ENCODE results near the gene LMF2.

The LMF2 gene

DNA sequence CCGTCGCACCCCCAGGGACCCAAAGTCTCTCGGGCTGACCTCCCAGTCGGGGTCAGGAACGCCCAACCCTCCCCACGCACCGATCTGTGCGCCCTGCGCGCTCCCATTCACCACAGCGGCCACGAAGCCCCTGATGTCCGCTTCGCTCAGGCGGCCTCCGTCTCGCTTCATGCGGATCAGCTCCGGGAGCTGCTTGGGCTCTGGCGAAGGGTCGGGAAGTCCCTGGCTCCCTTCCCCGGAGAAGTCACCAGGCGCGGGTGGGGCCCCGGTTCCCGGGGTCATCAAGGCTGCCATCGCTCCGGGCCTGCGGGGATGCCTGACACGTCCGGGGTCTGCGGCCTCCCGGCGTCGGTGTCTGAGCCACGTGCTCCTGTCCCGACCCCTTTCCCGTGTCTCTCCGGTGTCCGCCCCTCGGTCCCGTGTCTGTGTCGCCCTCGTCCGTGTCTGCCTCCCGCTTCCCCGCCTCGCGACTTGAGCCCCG lies 22.0 kb upstream of the LMF2 start:
- Mint-ChIP-seq H3K4me1 (peaks cover 46% of the 10 kb centered on the region), H3K4me3 (peak overlapping the region; percentile 42), H3K36me3 (peaks cover 4% of the 10 kb centered on the region), H3K27ac (peak overlapping the region; percentile 30), H3K9me3 (no peaks in the 10 kb centered on the region), H3K27me3 (no peaks in the 10 kb centered on the region)

DNA sequence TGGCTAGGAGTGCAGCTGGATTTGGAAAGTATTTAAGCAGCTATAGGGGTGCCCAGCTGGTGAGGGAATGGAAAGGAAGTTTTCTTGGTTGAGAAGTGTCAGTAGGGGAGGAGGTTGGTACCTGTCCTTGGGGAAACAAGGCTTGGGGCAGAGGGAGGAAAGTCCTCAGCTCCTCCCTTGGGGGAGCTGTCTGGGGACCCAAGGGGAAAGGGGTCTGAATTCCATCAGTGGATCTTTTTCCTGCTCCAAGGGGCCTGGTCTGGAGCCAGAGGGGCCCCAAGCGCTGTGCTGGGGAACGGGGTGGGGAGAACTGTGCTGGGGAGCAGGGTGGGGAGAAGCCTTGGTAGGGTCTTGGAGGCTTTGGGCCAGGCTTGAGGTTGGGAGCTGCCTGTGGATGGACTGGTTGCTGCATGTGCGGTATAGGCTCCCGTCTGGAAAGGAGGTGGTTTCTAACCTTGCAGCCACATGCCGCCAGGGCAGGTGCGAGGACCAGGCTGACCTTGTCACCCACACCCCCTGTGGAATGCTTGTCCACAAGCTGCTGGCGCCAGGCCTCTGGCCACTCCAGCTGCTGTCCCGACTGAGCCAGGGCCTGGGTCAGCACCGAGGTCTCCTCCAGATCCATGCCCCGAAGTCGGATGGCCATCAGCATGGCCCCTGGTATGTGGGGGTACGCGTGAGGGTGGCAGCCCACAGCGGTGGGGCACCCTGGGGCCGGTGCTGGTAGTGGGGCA lies 21.3 kb upstream of the LMF2 start:
- Mint-ChIP-seq H3K4me1 (peaks cover 42% of the 10 kb centered on the region), H3K27ac (no peak overlapping the region), H3K4me3 (peak overlapping the region; percentile 61), H3K27me3 (no peaks in the 10 kb centered on the region), H3K9me3 (no peaks in the 10 kb centered on the region), H3K36me3 (peaks cover 5% of the 10 kb centered on the region)

DNA sequence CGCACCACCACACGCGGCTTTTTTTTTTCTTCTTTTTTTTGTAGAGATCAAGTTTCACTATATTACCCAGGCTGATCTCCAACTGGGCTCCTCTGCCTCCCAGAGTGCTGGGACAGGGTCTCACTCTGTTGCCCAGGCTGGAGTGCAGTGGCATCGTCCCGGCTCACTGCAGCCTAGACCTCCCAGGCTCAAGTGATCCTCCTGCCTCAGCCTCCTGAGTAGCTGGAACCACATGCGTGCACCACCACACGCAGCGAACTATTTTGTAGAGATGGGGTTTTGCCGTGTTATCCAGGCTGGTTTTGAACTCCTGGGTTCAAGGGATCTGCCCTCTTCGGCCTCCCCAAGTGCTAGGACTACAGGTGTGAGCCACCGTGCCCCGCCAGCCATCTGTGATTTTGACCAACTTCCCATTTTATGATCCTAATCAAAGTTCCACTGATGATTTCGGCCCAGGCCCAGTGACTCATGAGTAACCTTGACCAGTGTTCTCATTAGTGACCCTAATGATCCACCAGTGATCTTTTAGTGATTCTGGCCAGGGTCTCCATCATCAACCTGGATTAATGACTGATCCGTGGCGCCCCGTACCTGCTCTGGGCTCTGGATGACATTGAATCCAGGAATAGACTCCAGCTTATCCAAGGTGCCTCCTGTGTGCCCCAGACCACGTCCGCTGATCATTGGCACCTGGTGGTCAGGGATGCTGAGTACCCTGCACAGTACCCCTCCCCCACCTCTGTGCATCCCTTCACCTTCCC lies 20.6 kb upstream of the LMF2 start:
- no peaks in the 10 kb centered on the region for H3K27me3 Mint-ChIP-seq
- H3K4me3 Mint-ChIP-seq, result peak overlapping the region; percentile 74
- H3K4me1 Mint-ChIP-seq, result peaks cover 35% of the 10 kb centered on the region
- peak overlapping the region; percentile 68 for H3K27ac Mint-ChIP-seq
- H3K9me3 Mint-ChIP-seq, result no peaks in the 10 kb centered on the region
- peaks cover 5% of the 10 kb centered on the region for H3K36me3 Mint-ChIP-seq

DNA sequence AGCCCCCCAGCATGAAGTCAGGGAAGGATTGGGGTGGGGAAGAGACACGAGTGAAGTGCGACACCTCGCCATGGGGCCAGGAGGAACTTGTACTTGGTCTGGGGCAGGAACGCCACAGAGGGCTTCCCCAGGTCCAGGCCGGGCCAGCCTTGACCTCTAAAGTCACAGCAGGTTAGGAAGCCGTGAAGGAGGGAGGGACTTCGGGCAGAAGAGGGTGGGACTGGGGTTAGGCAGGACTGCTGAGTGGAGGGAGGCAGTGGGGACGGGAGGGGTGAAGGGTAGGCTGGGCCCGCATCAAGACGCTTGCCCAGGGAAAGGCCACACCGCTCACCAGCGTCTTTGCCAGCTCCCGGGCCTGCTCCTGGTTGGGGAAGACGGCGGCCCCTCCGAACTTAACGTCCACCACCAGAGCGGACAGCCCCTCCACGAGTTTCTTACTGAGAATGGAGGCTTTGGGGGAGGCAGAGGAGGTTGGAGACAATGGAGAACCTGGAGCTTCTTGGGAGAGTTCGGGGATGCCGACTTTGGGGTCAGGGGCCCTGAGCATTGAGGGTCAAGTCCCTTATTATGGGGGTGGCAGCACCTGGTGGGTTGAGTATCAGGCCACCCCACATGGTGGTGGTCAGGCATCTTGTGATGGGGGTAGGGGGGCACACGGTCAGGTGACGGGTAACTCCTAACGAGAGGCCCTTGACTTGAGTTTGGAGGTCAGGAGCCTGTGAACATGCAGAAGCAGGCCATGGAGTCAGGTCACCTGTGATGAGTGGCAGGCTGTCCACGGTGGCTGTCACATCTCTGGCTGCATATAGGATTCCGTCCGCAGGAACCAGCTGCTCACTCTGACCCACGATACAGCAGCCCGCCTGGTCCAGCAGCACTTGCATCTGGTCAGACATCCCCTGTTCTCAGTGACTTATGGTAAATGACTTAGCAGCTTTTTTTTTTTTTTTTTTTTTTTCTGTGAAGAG lies 19.6 kb upstream of the LMF2 start:
- Mint-ChIP-seq H3K4me3 (peak overlapping the region; percentile 74), H3K9me3 (no peaks in the 10 kb centered on the region), H3K27me3 (no peaks in the 10 kb centered on the region), H3K4me1 (peaks cover 28% of the 10 kb centered on the region), H3K27ac (peak overlapping the region; percentile 65), H3K36me3 (peaks cover 5% of the 10 kb centered on the region)

DNA sequence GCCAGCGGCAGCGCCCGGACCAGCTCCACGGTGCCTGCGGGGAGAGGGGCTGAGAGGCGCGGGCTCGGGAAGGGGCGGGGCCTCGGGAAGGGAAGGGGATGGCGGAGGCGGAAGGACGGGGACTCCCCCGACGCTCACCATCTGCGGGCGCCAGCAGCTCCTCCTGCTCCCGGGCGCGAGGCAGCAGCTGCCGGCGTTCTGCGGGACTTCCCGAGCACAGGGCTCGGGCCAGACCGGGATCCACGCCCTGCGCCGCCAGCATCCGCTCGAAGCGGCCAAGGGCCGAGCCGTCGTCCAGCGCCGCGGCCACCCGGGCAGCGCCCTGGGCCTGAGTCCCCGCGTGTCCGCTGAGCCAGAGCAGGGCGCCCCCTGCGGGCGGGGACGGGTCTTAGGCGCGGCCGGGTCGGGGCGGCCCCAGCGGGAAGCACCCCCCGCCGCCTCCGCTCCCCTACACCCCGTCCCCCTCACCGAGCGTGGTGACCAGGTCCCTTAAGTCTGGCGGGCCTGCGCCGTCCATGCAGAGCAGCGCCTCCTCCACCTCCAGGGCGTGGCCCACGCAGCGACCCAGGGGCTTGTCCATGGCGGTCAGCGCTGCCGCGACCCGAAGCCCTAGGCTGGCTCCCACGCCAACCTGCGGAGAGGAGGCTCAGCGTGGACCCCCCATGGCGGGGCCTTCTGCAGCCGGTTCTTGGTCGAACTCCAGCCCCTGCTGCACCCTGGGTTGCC lies 18.8 kb upstream of the LMF2 start:
- H3K4me1 Mint-ChIP-seq, result peaks cover 28% of the 10 kb centered on the region
- peaks cover 5% of the 10 kb centered on the region for H3K36me3 Mint-ChIP-seq
- peak overlapping the region; percentile 74 for H3K4me3 Mint-ChIP-seq
- H3K9me3 Mint-ChIP-seq, result no peaks in the 10 kb centered on the region
- H3K27me3 Mint-ChIP-seq, result no peaks in the 10 kb centered on the region
- peak overlapping the region; percentile 35 for H3K27ac Mint-ChIP-seq

DNA sequence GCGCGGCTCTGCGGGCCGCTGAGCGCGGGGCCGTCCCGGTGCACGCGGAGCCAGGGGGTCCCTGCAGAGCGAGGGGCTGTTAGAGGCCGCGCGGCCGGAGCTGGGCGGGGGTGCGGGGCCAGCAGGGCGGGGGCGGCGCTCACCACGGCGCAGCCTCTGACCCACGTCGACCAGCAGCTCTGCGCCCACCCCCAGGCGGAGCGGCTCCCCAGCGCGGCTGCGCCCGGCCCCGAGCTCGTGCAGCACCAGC lies 18.3 kb upstream of the LMF2 start:
- no peaks in the 10 kb centered on the region for H3K9me3 Mint-ChIP-seq
- H3K27me3 Mint-ChIP-seq, result no peaks in the 10 kb centered on the region
- peak overlapping the region; percentile 83 for H3K27ac Mint-ChIP-seq
- peaks cover 28% of the 10 kb centered on the region for H3K4me1 Mint-ChIP-seq
- H3K4me3 Mint-ChIP-seq, result peak overlapping the region; percentile 97
- peaks cover 5% of the 10 kb centered on the region for H3K36me3 Mint-ChIP-seq

DNA sequence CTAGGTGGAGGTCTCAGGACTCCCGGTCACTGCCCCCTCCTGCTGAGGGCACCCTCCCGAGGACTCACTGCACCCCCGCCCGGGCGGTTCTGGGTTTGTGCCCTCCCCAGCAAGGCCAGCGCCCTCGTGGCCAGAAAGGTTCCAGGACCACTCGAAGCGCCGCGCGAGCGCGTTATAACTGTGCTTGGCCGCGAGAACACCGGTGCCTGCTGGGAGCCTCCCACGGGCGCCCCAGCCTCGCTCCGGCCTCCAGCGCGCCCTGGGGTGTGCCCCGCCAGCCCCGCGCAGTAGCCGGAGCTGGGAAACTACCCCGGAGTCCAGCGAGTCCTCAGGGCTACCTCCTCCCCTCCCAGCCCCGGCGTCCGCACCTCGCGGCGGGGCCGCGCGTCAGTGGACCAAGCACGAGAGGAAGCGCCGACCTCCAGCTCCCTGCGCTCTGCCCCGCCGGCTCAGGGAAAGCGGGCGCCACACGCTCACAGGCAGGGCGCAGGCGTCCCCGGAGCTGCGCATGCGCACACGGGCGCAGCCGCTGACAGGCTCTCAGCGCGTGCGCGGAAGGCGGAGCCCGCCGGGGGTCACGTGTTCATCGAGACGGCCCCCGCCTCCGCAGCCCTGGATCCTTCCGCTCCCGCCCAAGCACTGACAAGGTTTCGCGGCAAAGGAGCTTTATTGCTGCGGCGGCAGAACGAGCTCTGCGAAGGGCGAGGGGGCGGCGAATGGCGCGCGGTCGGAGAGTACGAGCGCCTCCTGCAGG lies 17.8 kb upstream of the LMF2 start, which contains the start of gene SCO2:
SCO2 (minus strand) TSS at position 495 of the 754 bp plus-strand sequence. CDS start 1,187 bp downstream, outside the sequence.
- Mint-ChIP-seq H3K4me3 (peak within 1 kb of the TSS; percentile 97), H3K9me3 (no peaks in the 10 kb centered on the region), H3K27me3 (no peaks in the 10 kb centered on the region), H3K36me3 (peaks cover 5% of the 10 kb centered on the region), H3K27ac (peak within 1 kb of the TSS; percentile 83), H3K4me1 (peaks cover 28% of the 10 kb centered on the region)

DNA sequence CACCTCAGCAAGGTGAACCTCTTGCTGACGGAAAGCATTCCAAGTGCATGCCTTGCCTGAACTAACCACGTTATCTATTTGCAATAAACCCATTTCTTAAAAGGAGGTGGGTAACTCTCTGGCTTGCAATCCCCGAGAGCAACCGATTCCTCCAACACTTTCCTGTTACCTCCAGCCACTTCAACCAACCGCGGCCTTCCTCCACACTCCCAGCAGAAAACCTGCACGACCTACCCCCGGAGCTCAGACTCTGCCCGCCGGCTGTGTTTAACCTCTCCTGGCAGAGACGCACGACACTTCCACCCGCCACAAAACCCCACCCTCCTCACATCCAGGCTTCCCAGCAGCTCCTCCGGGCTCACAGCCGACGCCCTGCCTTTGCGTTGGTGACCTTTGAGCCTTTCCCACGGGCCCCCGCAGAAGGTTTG lies 17.2 kb upstream of the LMF2 start:
- Mint-ChIP-seq H3K27me3 (no peaks in the 10 kb centered on the region), H3K4me3 (peak overlapping the region; percentile 97), H3K27ac (peak overlapping the region; percentile 79), H3K9me3 (no peaks in the 10 kb centered on the region), H3K36me3 (peaks cover 5% of the 10 kb centered on the region), H3K4me1 (peaks cover 28% of the 10 kb centered on the region)

DNA sequence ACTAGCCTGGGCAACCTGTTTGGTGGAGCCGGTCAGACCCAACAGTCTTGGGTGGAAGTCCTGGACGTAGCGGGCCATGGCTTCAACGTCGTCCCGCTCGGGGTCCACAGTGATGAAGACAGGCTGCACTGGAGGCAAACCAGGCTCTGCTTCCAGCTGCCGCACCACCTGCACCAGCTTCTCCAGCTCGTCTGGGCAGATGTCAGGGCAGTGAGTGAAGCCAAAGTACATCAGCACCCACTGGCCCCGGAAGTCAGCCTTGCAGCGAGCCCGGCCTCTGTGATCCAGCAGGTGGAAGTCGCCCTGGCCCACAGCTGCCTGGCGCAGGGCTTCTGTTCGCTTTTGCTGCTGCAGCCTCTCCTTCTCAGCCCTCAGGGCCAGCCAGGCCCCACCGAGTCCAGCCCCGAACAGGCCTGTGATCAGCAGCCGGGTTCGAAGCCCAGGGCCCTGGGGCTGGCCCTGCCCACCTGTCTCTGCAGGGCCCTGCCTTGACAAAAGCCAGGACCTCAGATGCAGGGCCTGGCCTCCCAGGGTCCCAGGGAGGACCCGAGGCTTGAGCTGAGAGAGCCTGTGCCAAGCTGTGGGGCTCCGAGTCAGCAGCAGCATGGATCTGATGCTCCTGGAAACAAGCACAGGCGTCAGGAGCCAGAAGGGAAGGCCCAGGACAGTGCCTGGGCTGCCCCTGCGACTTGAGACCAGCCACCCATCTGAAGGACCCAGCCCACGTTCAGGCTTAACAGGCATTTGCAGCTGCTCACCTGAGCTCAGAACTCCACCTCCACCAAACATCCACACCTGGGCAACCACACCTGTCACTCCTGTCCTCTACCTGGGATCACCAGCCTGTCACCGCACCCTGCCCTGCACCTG lies 16.5 kb upstream of the LMF2 start:
- H3K4me3 Mint-ChIP-seq, result peak overlapping the region; percentile 97
- no peaks in the 10 kb centered on the region for H3K27me3 Mint-ChIP-seq
- peaks cover 28% of the 10 kb centered on the region for H3K4me1 Mint-ChIP-seq
- H3K9me3 Mint-ChIP-seq, result no peaks in the 10 kb centered on the region
- peaks cover 5% of the 10 kb centered on the region for H3K36me3 Mint-ChIP-seq
- peak overlapping the region; percentile 79 for H3K27ac Mint-ChIP-seq

DNA sequence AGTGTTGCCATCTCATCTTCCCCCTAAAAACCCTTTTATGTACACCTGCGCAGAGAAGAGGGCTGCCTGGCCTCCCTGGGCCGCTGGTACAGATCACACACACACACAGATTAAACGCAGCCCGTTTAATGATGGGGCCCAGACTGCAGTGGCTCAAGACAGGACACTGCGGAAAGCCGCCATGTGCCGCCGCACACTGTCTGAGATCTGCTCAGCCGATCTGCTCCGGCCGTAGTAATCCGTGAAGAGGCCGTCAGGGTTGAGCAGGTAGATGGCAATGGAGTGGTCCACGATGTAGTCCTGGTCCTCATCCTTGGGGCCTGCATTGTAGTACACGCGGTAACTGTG lies 15.9 kb upstream of the LMF2 start:
- H3K27me3 Mint-ChIP-seq, result no peaks in the 10 kb centered on the region
- H3K27ac Mint-ChIP-seq, result peak overlapping the region; percentile 55
- peaks cover 5% of the 10 kb centered on the region for H3K36me3 Mint-ChIP-seq
- H3K9me3 Mint-ChIP-seq, result no peaks in the 10 kb centered on the region
- H3K4me3 Mint-ChIP-seq, result peak overlapping the region; percentile 36
- H3K4me1 Mint-ChIP-seq, result peaks cover 26% of the 10 kb centered on the region

DNA sequence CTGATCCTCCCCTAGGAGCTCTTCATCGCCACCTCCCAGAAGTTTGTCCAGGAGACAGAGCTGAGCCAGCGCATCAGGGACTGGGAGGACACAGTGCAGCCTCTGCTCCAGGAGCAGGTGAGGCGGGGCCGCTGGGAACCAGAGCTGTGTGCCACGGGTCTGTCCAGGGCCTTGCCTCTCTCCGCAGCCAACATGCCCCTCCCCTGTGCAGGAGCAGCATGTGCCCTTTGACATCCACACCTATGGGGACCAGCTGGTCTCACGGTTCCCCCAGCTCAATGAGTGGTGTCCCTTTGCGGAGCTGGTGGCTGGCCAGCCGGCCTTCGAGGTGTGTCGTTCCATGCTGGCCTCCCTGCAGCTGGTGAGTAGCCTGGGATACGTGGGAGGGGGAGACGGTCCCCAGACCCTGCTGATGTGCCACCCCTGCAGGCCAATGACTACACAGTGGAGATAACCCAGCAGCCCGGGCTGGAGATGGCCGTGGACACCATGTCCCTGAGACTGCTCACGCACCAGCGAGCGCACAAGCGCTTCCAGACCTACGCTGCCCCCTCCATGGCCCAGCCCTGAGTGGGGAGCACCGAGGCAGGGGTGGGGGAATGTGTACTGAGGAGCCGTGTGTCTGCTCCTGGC lies 15.4 kb upstream of the LMF2 start:
- peak overlapping the region; percentile 36 for H3K4me3 Mint-ChIP-seq

DNA sequence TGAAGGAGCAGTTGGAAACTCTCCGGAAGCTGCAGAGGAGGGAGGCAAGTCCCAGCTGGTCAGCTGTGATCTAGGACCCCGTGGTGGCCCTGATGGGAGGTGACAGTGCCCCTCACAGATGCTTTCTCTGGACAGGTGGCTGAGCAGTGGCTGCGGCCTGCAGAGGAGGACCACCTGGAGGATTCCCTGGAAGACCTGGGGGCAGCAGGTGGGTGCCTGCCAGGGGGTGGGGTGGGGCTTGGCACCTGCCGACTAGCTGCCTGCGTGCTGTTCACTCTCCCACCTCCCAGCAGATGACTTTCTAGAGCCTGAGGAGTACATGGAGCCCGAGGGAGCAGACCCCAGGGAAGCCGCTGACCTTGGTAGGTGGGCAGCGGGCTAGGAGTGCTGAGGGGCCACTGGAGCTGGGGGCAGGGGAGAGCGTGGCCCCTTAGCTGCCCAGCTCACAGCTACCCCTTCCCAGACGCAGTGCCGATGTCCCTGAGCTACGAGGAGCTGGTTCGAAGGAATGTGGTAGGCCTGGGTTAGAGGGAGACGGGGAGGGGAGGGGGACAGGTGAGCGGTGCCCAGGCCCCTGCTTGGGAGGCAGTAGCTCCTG lies 14.8 kb upstream of the LMF2 start:
- H3K4me3 Mint-ChIP-seq, result no peak overlapping the region
- H3K36me3 Mint-ChIP-seq, result peaks cover 5% of the 10 kb centered on the region
- H3K27me3 Mint-ChIP-seq, result no peaks in the 10 kb centered on the region
- peaks cover 15% of the 10 kb centered on the region for H3K4me1 Mint-ChIP-seq
- no peaks in the 10 kb centered on the region for H3K9me3 Mint-ChIP-seq
- H3K27ac Mint-ChIP-seq, result no peak overlapping the region

More for the DNA sequence above, 15.4 kb upstream of the LMF2 start:
- H3K27me3 Mint-ChIP-seq, result no peaks in the 10 kb centered on the region
- H3K27ac Mint-ChIP-seq, result peak overlapping the region; percentile 55
- peaks cover 5% of the 10 kb centered on the region for H3K36me3 Mint-ChIP-seq
- H3K4me1 Mint-ChIP-seq, result peaks cover 21% of the 10 kb centered on the region
- no peaks in the 10 kb centered on the region for H3K9me3 Mint-ChIP-seq

DNA sequence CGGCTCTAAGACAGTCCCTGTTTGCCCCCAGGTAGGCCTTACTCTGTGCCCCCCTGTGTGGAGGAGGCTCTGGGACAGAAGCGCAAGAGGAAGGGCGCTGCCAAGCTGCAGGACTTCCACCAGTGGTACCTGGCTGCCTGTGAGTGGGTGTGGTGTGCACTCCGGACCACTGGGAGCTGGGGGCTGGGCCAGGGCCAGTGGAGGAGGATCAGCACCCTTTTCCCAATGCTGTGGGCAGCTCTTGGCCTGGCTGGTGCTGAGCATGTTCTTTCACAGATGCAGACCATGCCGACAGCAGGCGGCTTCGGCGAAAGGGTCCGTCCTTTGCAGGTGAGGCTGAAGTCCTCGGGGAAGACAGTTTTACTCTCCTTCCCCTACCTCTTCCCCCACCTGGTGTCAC lies 14.2 kb upstream of the LMF2 start:
- Mint-ChIP-seq H3K4me1 (peaks cover 9% of the 10 kb centered on the region), H3K9me3 (no peaks in the 10 kb centered on the region), H3K36me3 (peaks cover 5% of the 10 kb centered on the region), H3K27ac (no peak overlapping the region), H3K4me3 (no peak overlapping the region), H3K27me3 (no peaks in the 10 kb centered on the region)
